RWPE2 (cell line): ENCODE data around the gene HDDC3.

Experiments
- ATAC-seq: fragments of 200-7000 bp; cut with Tn5 transposase; 3 replicates; pipeline ENCODE4 v1.9.1; 2021; ENCODE audit warnings: low read depth
- DNase-seq: peaks from one replicate; pipeline ENCODE4 v3.0.0-alpha.2; 2020; ENCODE audit warnings: low spot score
- H3K27ac ChIP-seq: fragments of 450-650 bp; 2 replicates; pipeline ENCODE4 v1.5.1; 2017; ENCODE audit warnings: mild to moderate bottlenecking; ENCODE audit not compliant: poor library complexity, severe bottlenecking
- H3K27me3 ChIP-seq: fragments of 250-450 bp; sonication (Bioruptor Pico); 2 replicates; pipeline ENCODE4 v1.5.1; 2021; ENCODE audit warnings: mild to moderate bottlenecking, moderate library complexity; ENCODE audit not compliant: insufficient read depth, poor library complexity, severe bottlenecking
- H3K36me3 ChIP-seq: fragments of 250-450 bp; sonication (Bioruptor Pico); 2 replicates; pipeline ENCODE4 v1.5.1; 2020; ENCODE audit warnings: low read depth, mild to moderate bottlenecking, moderate library complexity
- H3K4me1 ChIP-seq: fragments of 250-450 bp; sonication (Bioruptor Pico); 2 replicates; pipeline ENCODE4 v1.5.1; 2021; ENCODE audit warnings: mild to moderate bottlenecking, moderate library complexity; ENCODE audit not compliant: insufficient read depth, poor library complexity, severe bottlenecking
- H3K4me3 ChIP-seq: fragments of 250-450 bp; sonication (Bioruptor Pico); 2 replicates; pipeline ENCODE4 v1.5.1; 2021; ENCODE audit warnings: mild to moderate bottlenecking, moderate library complexity; ENCODE audit not compliant: severe bottlenecking
- H3K9me3 ChIP-seq: fragments of 250-450 bp; sonication (Bioruptor Pico); 2 replicates; pipeline ENCODE4 v1.5.1; 2021; ENCODE audit warnings: mild to moderate bottlenecking, moderate library complexity; ENCODE audit not compliant: severe bottlenecking
- CTCF ChIP-seq: fragments of 450-650 bp; IDR thresholded peaks from one replicate; pipeline ENCODE4 v1.5.1; 2017; ENCODE audit warnings: mild to moderate bottlenecking, moderate library complexity; ENCODE audit not compliant: poor library complexity, severe bottlenecking

Gene HDDC3

GRCh38 chr15:90942354-90943120 is 10.2 kb upstream of the HDDC3 start:
- no peak for TF ChIP-seq CTCF
- Histone ChIP-seq H3K9me3 (no peaks in the 10 kb centered on the region), H3K27ac (no peak overlapping the region), H3K4me3 (no peak overlapping the region), H3K27me3 (no peaks in the 10 kb centered on the region), H3K4me1 (no peaks in the 10 kb centered on the region), H3K36me3 (peaks cover 96% of the 10 kb centered on the region)
- no peak for ATAC-seq
- no peak for DNase-seq

DNA sequence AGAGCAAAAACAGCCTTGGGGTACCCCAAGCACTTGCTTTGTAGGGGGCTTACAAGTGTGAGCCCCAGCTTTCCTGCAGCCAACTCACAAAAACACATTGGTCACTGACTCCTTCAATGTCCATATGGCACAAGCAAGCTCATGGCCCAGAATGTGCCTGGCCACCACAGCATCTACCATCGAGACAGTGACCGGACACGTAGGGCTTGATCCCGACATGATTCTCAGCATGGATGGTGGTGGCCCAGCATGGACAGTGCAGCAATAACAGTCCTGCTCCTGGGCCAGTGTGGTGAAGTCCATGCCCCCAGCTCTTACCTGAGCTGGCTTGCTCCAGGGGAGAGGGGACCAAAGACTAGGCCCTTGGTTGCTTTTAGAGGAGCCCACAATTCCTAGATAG is 8.7 kb upstream of the HDDC3 start:
- ATAC-seq, result no peak
- Histone ChIP-seq H3K9me3 (no peaks in the 10 kb centered on the region), H3K36me3 (peaks cover 96% of the 10 kb centered on the region), H3K4me1 (no peaks in the 10 kb centered on the region), H3K27ac (no peak overlapping the region), H3K4me3 (no peak overlapping the region), H3K27me3 (no peaks in the 10 kb centered on the region)
- DNase-seq, result no peak
- TF ChIP-seq CTCF, result no peak

- H3K4me3 ChIP-seq, result no peak overlapping the region
- DNase-seq (no peak), ATAC-seq (no peak)
- peaks cover 84% of the 10 kb centered on the region for H3K36me3 ChIP-seq
- no peaks in the 10 kb centered on the region for H3K27me3 ChIP-seq
- H3K9me3 ChIP-seq, result no peaks in the 10 kb centered on the region
- no peaks in the 10 kb centered on the region for H3K4me1 ChIP-seq
- H3K27ac ChIP-seq, result no peak overlapping the region
- TF ChIP-seq CTCF, result no peak
Observed at GRCh38 chr15:90939756-90940155, 7.4 kb upstream of the HDDC3 start.

- no peak overlapping the region for H3K27ac ChIP-seq
- ATAC-seq (no peak), DNase-seq (no peak)
- no peaks in the 10 kb centered on the region for H3K27me3 ChIP-seq
- no peaks in the 10 kb centered on the region for H3K4me1 ChIP-seq
- TF ChIP-seq CTCF, result no peak
- peaks cover 70% of the 10 kb centered on the region for H3K36me3 ChIP-seq
- no peak overlapping the region for H3K4me3 ChIP-seq
- H3K9me3 ChIP-seq, result no peaks in the 10 kb centered on the region
Observed at GRCh38 chr15:90938261-90938660, 5.9 kb upstream of the HDDC3 start.

DNA sequence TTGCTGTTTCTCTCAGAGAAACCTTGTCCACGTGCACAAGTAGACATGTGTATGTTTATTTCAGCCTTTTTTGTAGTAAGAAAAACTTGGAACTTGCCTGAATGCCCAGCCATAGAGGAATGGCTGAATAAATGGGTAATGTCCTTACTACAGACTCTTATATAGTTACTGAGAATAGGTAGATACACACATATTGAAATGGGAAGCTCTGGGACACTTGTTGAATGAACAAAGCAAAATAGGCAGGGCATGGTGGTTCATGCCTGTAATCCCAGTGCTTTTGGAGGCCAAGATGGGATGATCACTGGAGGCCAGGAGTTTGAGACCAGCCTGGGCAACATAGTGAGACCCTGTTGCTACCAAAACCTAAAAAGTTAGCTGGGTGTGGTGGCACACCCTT is 4.5 kb upstream of the HDDC3 start:
- DNase-seq, result no peak
- H3K4me3 ChIP-seq, result no peak overlapping the region
- no peak overlapping the region for H3K27ac ChIP-seq
- H3K36me3 ChIP-seq, result peaks cover 57% of the 10 kb centered on the region
- no peaks in the 10 kb centered on the region for H3K27me3 ChIP-seq
- no peaks in the 10 kb centered on the region for H3K9me3 ChIP-seq
- no peaks in the 10 kb centered on the region for H3K4me1 ChIP-seq
- ATAC-seq, result no peak
- no peak for TF ChIP-seq CTCF
